ENCODE data around the gene RPL10.
A peak's percentile ranks its signal among the peaks of the same experiment; 100 is the strongest.
"Not testable (repeated sequence)": the region's sequence is repeated elsewhere in the genome, so short reads cannot be mapped to it uniquely, and the experiment has no call there.

RPL10 gene

GRCh38 chrX:154378059-154378798 is 19.9 kb upstream of the RPL10 start:
- peak; percentile 72 for DNase-seq (ENCODE audit: low read depth)

GRCh38 chrX:154378799-154379568 is 19.2 kb upstream of the RPL10 start, which contains the start of gene EMD:
Gene EMD, plus strand, starts transcription at chrX:154379295. Its CDS starts 190 bp downstream, at chrX:154379485.
- peak; percentile 79 for DNase-seq (ENCODE audit: low read depth)

- DNase-seq (ENCODE audit: low read depth) = no peak
Observed at GRCh38 chrX:154379569-154379951, 18.6 kb upstream of the RPL10 start.

GRCh38 chrX:154380153-154380552 is 18.0 kb upstream of the RPL10 start:
- DNase-seq (ENCODE audit: low read depth) = no peak

GRCh38 chrX:154380787-154381186 is 17.4 kb upstream of the RPL10 start:
- DNase-seq (ENCODE audit: low read depth) = no peak

- no peak for DNase-seq (ENCODE audit: low read depth)
Observed at GRCh38 chrX:154381271-154381670, 16.9 kb upstream of the RPL10 start.

GRCh38 chrX:154382483-154383069 is 15.6 kb upstream of the RPL10 start:
- no peak for DNase-seq (ENCODE audit: low read depth)

- no peak for DNase-seq (ENCODE audit: low read depth)
Observed at GRCh38 chrX:154383359-154384283, 14.6 kb upstream of the RPL10 start.

- DNase-seq (ENCODE audit: low read depth) = no peak
Observed at GRCh38 chrX:154384284-154384892, 13.8 kb upstream of the RPL10 start.

GRCh38 chrX:154388094-154388493 is 10.1 kb upstream of the RPL10 start:
- not testable (repeated sequence) for DNase-seq (ENCODE audit: low read depth)

- not testable (repeated sequence) for DNase-seq (ENCODE audit: low read depth)
Observed at GRCh38 chrX:154388649-154389048, 9.5 kb upstream of the RPL10 start.

GRCh38 chrX:154389812-154390747 is 8.1 kb upstream of the RPL10 start:
- not testable (repeated sequence) for DNase-seq (ENCODE audit: low read depth)

- not testable (repeated sequence) for DNase-seq (ENCODE audit: low read depth)
Observed at GRCh38 chrX:154396363-154396762, 1.8 kb upstream of the RPL10 start.

- peak; percentile 42 for DNase-seq (ENCODE audit: low read depth)
Observed at GRCh38 chrX:154396973-154397887, 947 bp upstream of the RPL10 start.

- DNase-seq (ENCODE audit: low read depth) = peak; percentile 48
Observed at GRCh38 chrX:154398668-154399526, 720 bp downstream of the RPL10 start.

GRCh38 chrX:154399527-154400368 is 1.6 kb downstream of the RPL10 start:
- no peak for DNase-seq (ENCODE audit: low read depth)

- not testable (repeated sequence) for DNase-seq (ENCODE audit: low read depth)
Observed at GRCh38 chrX:154400369-154400817, 2.2 kb downstream of the RPL10 start.

Measured in stimulated activated CD8-positive, alpha-beta memory T cell treated with anti-CD3 and anti-CD28 coated beads, Interleukin-15, amount 100 ng/mL, for 24 hours (primary cell).